MM.1S (cell line): ENCODE data around the gene DDX52.

Experiments used
- EZH2 ChIP-seq: fragments of 300-600 bp; sonication (generic); optimal IDR thresholded peaks from 2 replicates; pipeline ENCODE3; 2017; ENCODE audit warnings: low read depth, mild to moderate bottlenecking, antibody characterized with exemption, low read length, mixed read lengths
- EZH2phosphoT487 ChIP-seq: fragments of 300-600 bp; sonication (generic); IDR thresholded peaks from 2 replicates; pipeline ENCODE4 v1.6.1; 2018; ENCODE audit warnings: antibody characterized with exemption, low read length
- TF ChIP-seq, protein P1 (sequence below): fragments of 300-600 bp; sonication (generic); IDR thresholded peaks from 2 replicates; pipeline ENCODE4 v1.5.1; 2016; ENCODE audit warnings: antibody characterized with exemption, low read length, mixed read lengths

GRCh38 chr17:37671824-37672547, 28.7 kb upstream of the DDX52 start:
- TF ChIP-seq, protein P1, sequence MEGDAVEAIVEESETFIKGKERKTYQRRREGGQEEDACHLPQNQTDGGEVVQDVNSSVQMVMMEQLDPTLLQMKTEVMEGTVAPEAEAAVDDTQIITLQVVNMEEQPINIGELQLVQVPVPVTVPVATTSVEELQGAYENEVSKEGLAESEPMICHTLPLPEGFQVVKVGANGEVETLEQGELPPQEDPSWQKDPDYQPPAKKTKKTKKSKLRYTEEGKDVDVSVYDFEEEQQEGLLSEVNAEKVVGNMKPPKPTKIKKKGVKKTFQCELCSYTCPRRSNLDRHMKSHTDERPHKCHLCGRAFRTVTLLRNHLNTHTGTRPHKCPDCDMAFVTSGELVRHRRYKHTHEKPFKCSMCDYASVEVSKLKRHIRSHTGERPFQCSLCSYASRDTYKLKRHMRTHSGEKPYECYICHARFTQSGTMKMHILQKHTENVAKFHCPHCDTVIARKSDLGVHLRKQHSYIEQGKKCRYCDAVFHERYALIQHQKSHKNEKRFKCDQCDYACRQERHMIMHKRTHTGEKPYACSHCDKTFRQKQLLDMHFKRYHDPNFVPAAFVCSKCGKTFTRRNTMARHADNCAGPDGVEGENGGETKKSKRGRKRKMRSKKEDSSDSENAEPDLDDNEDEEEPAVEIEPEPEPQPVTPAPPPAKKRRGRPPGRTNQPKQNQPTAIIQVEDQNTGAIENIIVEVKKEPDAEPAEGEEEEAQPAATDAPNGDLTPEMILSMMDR: no peak
- TF ChIP-seq EZH2 (no peak), EZH2phosphoT487 (no peak)
